ENCODE results near the gene COL18A1.

GRCh38 chr21:45423201-45423955, 18.4 kb downstream of the COL18A1 start:
- TF ChIP-seq RAD21 (IDR thresholded peaks at IDR 0.05; ENCODE audit: low read length), result no peak
- TF ChIP-seq USF1 (IDR thresholded peaks at IDR 0.05; ENCODE audit: borderline replicate concordance, low read depth), result no peak
- no peak for TF ChIP-seq TAF1 (IDR thresholded peaks at IDR 0.05; ENCODE audit: borderline replicate concordance, low read depth, low read length)
- no peak for TF ChIP-seq JUND (IDR thresholded peaks at IDR 0.05)
